GM04503 (cell line): ENCODE data around the gene VAC14.

Source experiments
- DNase-seq: peaks from one replicate; pipeline ENCODE4 v3.0.0-alpha.2; 2012; ENCODE audit warnings: low read depth

Gene VAC14

GRCh38 chr16:70786020-70786755 lies 14.8 kb downstream of the VAC14 start:
- no peak for DNase-seq

- DNase-seq, result no peak
These were observed 16.0 kb downstream of the VAC14 start for GRCh38 chr16:70784692-70785555.

- no peak for DNase-seq
These were observed 18.7 kb downstream of the VAC14 start for GRCh38 chr16:70782237-70782636.

DNA sequence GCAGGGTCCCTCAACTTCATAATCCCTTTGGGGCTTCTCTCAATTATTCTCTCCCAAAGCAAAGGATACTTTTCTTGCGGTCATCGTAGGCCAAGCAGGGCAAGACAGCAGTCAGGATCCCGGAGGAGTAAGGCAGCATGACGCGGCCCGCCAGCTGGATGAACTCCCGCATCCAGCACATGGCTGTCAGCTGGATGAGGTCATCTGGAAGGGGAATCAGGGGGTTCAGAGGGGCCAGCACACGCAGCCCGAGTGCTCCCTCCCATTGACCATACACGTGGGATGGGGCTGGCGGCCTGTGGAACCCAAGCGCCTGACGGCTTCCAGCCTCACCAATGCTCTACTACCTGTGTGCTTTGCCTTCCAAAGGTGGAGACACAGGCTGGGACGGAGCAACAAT lies 19.2 kb downstream of the VAC14 start:
- DNase-seq, result no peak

DNA sequence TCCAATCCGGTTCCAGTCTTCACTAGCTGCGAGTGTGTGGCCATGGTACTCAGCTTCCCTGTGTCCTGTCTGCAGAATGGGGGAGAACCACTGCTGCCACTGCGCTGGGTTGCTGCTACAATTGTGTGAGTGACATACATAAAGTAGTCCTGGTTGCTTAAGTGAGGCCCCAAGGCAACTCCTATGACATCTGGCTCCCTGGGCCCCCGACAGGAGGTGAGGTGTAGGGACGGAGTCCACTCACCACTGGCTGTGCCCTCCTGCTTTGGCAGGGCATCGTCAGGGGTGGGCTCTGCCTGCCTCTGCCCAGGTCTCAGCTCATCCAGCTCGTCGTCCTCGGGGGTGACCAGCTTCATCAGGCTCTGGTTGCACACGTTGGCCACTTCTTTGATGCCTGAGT lies 20.4 kb downstream of the VAC14 start:
- no peak for DNase-seq

DNA sequence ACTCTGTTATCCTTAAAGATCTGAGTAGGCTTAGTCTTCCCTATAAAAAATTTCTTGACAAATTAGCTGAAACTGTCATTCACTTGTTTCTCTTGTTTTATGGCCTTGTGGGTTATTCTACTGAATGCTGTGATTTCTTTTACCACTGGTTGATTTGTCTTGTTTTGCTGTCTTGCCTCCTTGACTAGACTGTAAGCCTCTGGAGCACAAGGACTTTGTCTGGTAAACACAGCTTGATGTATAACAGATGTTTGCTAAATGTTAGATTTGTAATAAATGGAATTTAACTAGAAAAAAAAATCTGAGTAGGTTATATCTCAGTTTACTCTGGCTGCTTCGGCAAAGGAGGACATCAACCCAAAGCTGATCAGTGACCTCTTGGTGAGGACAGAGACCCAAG lies 21.6 kb downstream of the VAC14 start:
- DNase-seq, result no peak

- no peak for DNase-seq
These were observed 22.1 kb downstream of the VAC14 start for GRCh38 chr16:70778901-70779309.

DNA sequence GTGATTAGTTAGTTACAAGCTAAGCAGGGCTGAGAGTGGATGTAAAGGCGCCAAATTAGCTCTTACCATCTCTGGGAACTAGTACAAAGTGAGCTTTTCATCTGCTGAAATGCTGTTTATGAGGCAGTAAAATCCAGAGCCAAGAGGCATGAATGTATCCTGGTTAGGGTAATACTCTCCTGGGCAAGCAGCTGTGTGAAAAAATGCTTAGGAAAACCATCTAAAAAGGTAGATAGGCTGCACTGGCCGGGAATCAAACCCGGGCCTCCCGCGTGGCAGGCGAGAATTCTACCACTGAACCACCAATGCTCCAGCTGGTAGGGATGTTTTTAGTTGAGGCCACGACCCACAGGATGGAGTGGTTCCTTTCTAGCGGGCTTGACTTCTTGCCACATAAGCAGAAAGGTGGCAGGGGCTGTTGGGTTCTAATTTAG lies 23.0 kb downstream of the VAC14 start:
- DNase-seq, result no peak

DNA sequence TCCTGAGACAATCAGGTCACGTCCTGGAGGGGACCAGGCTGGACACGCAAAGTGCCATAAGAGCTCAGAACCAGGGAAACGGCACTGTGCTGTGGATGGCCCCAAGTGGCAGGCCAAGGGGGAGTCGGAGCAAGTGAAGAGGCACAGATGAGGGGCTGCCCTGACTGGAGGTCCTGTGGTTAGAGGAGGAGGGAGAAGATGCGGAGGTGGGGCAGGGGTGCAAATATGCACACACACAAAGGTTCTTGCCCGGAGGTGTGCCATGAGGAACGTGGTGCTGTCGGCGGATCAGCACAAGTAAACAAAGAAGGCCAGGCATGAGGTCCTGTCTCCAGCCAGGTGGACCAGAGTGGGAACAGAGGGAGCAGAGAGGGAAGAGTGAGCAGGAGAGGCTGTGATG lies 23.5 kb downstream of the VAC14 start:
- no peak for DNase-seq

DNA sequence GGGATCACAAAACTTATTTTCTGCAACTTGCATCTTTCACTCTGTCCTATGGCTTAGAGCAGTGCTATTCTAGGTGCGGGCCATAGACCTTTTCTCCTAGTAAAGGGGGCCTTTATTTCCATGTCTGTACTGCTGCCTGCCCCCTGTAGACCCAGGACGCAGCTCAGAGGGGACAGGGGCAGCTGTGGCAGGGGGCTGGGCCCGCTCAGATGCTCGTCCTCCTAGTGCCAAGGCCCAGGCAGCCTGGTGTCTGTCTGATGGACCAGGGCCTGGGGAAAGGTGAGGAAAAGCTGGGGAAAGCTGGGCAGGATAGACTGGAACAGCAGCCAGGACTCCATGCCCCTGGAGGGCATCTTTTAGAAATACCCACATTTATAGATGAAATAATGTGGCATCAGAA lies 25.6 kb downstream of the VAC14 start:
- DNase-seq, result no peak

GRCh38 chr16:70774261-70774660 lies 26.7 kb downstream of the VAC14 start:
- DNase-seq, result no peak

- no peak for DNase-seq
These were observed 28.5 kb downstream of the VAC14 start for GRCh38 chr16:70772493-70772892.

GRCh38 chr16:70770626-70771552 lies 30.1 kb downstream of the VAC14 start:
- no peak for DNase-seq

GRCh38 chr16:70770291-70770625 lies 30.7 kb downstream of the VAC14 start:
- no peak for DNase-seq

DNA sequence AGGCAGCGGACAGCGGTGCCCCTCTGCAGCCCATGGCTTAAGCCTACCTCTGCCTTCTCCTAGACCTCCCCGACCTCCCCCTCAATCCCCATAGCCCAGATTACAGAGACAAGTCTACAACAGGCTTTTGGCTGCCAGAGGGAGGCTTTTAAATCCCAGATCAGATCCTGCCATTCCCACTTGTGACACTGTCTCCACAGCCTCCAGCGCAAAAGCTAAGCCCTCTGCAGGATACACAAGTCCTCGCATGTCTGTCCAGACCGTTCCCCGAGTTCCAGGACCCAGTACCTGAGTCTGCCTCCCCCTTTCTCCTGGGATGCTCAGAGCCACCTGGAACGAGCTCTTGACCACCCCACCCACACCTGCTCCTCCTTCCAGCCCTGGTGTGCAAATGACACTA lies 31.2 kb downstream of the VAC14 start:
- no peak for DNase-seq

- no peak for DNase-seq
These were observed 31.8 kb downstream of the VAC14 start for GRCh38 chr16:70769131-70769530.

- no peak for DNase-seq
These were observed 32.8 kb downstream of the VAC14 start for GRCh38 chr16:70768203-70768580.

- peak; percentile 24 for DNase-seq
These were observed 33.4 kb downstream of the VAC14 start for GRCh38 chr16:70767377-70768202.

DNA sequence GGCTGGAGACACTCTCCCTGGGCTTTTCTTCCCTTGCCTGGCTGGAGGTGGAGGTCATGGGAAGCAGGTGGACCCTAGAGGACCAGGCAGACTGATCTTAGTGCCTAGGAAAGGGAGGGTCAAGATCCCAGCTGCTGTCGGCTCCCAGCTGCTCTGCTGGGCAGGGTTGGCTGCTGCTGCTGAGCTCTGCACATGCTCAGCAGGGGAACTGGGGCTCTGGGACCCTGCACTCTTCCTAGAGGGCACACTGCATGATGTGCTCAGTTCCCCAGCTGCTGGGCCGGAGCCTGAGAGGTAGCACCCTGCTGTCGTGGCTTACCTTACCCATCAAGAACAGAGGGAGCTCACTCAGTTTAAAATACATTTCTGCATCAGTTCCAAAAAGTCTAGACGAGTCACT lies 34.3 kb downstream of the VAC14 start:
- no peak for DNase-seq

GRCh38 chr16:70766176-70766575 lies 34.8 kb downstream of the VAC14 start:
- no peak for DNase-seq

DNA sequence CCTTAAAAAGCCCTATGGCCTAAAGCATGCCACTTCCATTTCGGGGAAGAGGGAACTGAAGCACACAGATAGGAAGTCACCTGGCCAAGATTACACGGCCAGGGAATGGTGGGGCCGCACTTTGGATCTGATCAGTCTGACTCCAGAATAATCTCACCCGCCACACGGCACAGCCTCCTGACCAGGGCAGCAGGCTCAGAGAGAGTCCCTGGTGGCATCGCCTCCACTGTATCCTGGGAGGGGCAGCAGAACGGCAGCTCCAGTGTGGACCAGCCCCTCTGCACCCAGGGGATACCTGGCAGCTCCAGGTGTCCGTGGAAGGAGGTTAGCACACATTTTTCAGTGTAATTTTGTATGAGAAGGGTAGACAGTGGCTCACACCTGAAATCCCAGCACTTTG lies 35.5 kb downstream of the VAC14 start:
- no peak for DNase-seq

DNA sequence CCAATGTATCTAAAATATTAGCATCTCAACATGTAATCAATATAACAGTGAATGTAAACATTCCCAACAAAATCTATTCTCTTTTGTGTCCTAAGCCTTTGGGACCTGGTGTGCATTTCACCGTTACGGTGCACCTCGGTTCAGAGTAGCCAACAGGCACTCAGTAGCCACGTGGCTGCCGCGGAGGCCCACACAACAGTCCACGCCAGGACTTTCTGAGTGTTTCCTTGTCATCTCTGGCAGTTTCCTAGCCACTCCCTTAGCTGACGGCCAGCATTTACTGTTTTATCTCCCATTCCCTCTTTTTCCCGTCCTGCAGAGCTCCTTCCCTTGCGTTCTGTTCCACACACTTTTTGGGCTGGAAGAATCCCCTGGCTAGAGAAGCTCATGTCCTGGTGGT lies 36.3 kb downstream of the VAC14 start:
- DNase-seq, result no peak
